Activated naive CD4-positive, alpha-beta T cell (primary cell): ENCODE results near the gene GP2.

ENCODE experiments used
- DNase-seq, 4 experiments: peaks; one replicate each; lab custom pipeline; 2025; lab: John Stamatoyannopoulos, UW

Gene GP2

GRCh38 chr16:20306401-20306800 lies 20.9 kb downstream of the GP2 start:
- no peak for DNase-seq

- DNase-seq = no peak
Observed at GRCh38 chr16:20303012-20303411, 24.3 kb downstream of the GP2 start.

- no peak for DNase-seq
Observed at GRCh38 chr16:20302389-20302788, 24.9 kb downstream of the GP2 start.

- DNase-seq = no peak
Observed at GRCh38 chr16:20301840-20302239, 25.5 kb downstream of the GP2 start.

- DNase-seq = no peak
Observed at GRCh38 chr16:20300312-20301097, 26.8 kb downstream of the GP2 start.

GRCh38 chr16:20298452-20298851 lies 28.9 kb downstream of the GP2 start:
- DNase-seq = no peak

GRCh38 chr16:20291208-20292206 lies 35.8 kb downstream of the GP2 start:
- DNase-seq = no peak

- no peak for DNase-seq
Observed at GRCh38 chr16:20289571-20289970, 37.7 kb downstream of the GP2 start.

- no peak for DNase-seq
Observed at GRCh38 chr16:20285993-20286499, 41.3 kb downstream of the GP2 start.

- DNase-seq = no peak
Observed at GRCh38 chr16:20280259-20280658, 47.1 kb downstream of the GP2 start.

GRCh38 chr16:20271893-20272292 lies 55.4 kb downstream of the GP2 start:
- no peak for DNase-seq

GRCh38 chr16:20268409-20268808 lies 58.9 kb downstream of the GP2 start:
- DNase-seq = no peak

- DNase-seq = no peak
Observed at GRCh38 chr16:20265019-20265418, 62.3 kb downstream of the GP2 start.

- DNase-seq = no peak
Observed at GRCh38 chr16:20263138-20263855, 64.0 kb downstream of the GP2 start.

GRCh38 chr16:20262248-20262647 lies 65.1 kb downstream of the GP2 start:
- no peak for DNase-seq

GRCh38 chr16:20260215-20261009 lies 66.9 kb downstream of the GP2 start:
- no peak for DNase-seq
